T47D (cell line): ENCODE data around the gene PRDM5.

Experiments
- DNase-seq, 2 experiments: peaks; one replicate each; pipeline versions ENCODE4 v3.0.0 to v3.0.0-alpha.2; 2011 to 2012; ENCODE audit warnings: low read depth in 1 of 2, low spot score in 1 of 2
- JUND ChIP-seq: IDR thresholded peaks from 2 replicates; pipeline ENCODE4 v1.6.1; 2012; ENCODE audit warnings: low read depth
- in situ Hi-C: cut with HindIII; loops from 2 replicates; pipeline ENCODE4 v1.10.0; 2016; ENCODE audit warnings: low sequenced_read_pairs, low pct_unique_long_range_greater_than_20kb

The PRDM5 gene

GRCh38 chr4:120716346-120716745, 206.2 kb downstream of the PRDM5 start:
- in situ Hi-C loops = no loop called here
- no peak for DNase-seq
- no peak for TF ChIP-seq JUND

GRCh38 chr4:120714417-120715010, 208.0 kb downstream of the PRDM5 start:
- no peak for DNase-seq
- TF ChIP-seq JUND = no peak
- in situ Hi-C loops = no loop called here

DNA sequence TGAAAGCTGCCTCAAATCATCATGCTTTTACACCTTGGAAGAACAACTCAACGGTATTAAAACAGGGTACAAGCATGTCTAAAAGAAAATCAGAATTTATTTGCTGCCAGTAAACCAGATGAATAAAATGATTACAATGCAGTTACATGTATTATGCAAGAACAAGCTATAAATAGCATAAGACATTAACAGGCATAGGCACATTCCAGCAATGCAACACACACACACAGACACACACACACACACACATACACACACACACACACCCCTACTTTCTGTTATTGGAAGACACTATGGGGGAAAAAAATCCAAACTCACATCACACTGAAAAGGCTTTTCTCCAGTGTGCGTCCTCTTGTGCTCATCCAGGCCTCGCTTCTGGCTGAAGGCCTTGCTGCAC, 212.5 kb downstream of the PRDM5 start:
- no peak for DNase-seq
- in situ Hi-C loops = no loop called here
- TF ChIP-seq JUND = no peak

DNA sequence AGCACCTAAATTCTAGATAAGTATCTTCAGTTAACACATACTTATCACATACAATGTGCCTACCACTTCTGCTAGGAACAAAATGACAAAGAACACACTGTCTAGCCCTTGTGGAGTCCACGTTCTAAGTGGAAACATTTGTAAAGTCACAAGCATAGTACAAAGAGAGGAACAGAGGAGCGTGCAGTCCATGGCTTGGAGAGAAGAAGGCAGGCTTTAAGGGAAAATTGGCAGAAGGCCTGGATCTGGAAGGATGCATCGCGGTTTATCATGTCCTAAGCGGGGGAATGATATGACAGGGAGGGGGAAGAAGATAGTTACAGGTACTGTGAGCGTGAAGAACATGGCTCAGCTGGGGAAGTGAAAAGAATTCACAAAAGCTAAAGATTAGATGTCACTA, 218.0 kb downstream of the PRDM5 start:
- no peak for TF ChIP-seq JUND
- in situ Hi-C loops = no loop called here
- DNase-seq = no peak

DNA sequence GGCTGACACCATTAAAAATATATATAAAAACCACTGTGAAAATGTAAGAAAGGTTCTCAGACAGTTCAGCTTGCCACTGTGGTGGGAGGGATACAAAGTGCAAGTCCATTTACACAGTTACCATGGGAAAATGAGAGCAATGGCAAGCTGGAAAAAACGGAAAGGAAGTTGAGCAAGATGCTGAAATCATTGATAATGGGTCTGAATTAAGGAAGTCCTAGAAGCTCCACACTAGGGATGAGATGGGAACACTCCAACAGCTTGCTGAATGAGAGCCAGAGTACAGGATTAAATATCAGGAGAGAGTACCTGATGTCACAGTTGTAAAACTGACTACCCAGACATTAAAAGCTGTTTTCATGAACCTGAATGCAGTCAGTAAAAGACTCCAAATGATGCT, 218.6 kb downstream of the PRDM5 start:
- TF ChIP-seq JUND = no peak
- DNase-seq = no peak
- in situ Hi-C loops = no loop called here

- in situ Hi-C loops = no loop called here
- no peak for DNase-seq
- no peak for TF ChIP-seq JUND
Measured at GRCh38 chr4:120699354-120699753, 223.2 kb downstream of the PRDM5 start.

DNA sequence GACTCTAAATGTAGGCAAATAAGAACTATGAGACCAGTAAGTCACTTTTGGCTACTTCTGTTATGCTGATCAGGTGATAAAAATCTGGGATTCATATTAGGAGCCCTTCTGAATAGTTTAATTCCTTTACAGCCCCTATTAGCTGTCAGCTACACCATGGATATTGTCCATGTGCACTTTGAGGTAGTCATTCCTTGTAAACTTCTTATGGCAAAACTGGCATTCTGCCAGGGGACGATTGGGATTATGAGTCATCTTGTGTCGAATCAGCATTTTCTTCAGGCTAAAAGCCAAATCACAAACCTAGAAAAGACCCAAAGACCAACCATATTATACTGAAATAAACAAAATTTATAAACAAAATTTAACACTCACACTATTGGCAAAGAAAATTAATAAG, 227.6 kb downstream of the PRDM5 start:
- no peak for DNase-seq
- TF ChIP-seq JUND = no peak
- in situ Hi-C loops = no loop called here

GRCh38 chr4:120693816-120694215, 228.7 kb downstream of the PRDM5 start:
- no peak for DNase-seq
- TF ChIP-seq JUND = no peak
- in situ Hi-C loops = no loop called here

GRCh38 chr4:120692964-120693363, 229.6 kb downstream of the PRDM5 start:
- TF ChIP-seq JUND = no peak
- in situ Hi-C loops = no loop called here
- no peak for DNase-seq

DNA sequence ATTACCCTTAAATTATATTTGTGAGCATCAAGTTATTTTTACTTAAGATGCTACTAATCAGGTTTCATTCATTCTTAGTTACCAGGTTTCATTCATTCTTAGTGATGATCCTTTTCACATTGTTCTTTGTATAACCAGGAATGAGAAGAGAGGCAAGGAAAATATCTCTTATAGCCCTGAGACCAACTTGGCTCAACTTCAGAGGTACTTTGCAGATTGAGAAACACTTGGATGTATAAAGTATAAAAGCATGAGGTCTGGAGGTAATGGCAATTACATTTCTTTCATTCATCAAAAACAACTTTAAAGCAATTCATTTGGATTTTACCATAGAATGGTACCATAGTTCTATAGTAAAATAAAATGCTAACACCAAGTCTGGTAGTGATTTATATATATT, 231.0 kb downstream of the PRDM5 start:
- DNase-seq = no peak

DNA sequence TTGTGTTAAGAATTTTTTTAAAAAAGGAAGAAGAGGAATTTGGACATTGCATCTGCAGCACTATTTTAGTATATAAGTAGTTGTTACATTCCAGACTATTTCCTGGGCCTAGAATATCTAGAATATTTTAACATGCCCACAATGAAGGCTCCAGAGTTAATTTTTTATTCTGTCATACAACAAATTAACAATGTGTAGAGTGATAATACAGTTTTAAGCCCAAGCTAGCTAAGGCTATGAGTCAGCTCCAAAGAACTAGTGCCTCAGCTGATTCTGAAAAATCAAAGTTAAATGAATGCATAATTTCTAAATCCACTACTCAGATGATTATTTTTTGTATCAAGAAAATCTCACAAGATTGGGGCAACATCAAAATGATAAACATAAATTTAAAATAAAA, 231.4 kb downstream of the PRDM5 start:
- TF ChIP-seq JUND = no peak
- DNase-seq = no peak
- in situ Hi-C loops = no loop called here

More for the DNA sequence above, 231.0 kb downstream of the PRDM5 start:
- TF ChIP-seq JUND = no peak
- in situ Hi-C loops = no loop called here

DNA sequence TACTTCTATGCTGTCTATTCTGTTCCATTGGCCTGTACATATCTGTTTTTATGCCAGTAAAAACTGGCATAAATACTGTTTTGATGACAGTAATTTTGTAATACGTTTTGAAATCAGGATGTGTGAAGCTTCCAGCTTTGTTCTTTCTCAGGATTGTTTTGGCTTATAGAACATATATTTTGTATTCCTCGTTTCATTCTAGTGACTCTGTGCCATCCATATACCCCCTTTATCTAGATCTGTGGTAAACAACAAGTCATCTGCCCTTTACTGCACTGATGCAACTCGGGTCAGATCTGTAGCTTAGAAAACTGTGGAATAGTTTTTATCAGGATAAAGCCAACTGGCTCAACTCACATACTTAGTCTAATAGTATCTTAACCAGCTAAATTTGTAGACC, 233.7 kb downstream of the PRDM5 start:
- no peak for TF ChIP-seq JUND
- in situ Hi-C loops = no loop called here
- DNase-seq = no peak

- DNase-seq = no peak
- TF ChIP-seq JUND = no peak
- in situ Hi-C loops = no loop called here
Measured at GRCh38 chr4:120685756-120686278, 236.7 kb downstream of the PRDM5 start.

- in situ Hi-C loops = no loop called here
- no peak for TF ChIP-seq JUND
- DNase-seq = no peak
Measured at GRCh38 chr4:120683897-120684540, 238.5 kb downstream of the PRDM5 start.
